ENCODE measurements around the gene PTPRD.
"Not testable (repeated sequence)": the region's sequence is repeated elsewhere in the genome, so short reads cannot be mapped to it uniquely, and the experiment has no call there.

PTPRD gene

GRCh38 chr9:9942764-9943424 is 669.9 kb downstream of the PTPRD start:
- no peaks in the 10 kb centered on the region for H3K4me1 Mint-ChIP-seq
- no peak for ATAC-seq
- no peaks in the 10 kb centered on the region for H3K9me3 Mint-ChIP-seq

GRCh38 chr9:9938432-9938831 is 674.4 kb downstream of the PTPRD start:
- DNase-seq = no peak
- no peaks in the 10 kb centered on the region for H3K9me3 Mint-ChIP-seq
- H3K4me3 Mint-ChIP-seq = no peak overlapping the region
- H3K27ac Mint-ChIP-seq = no peak overlapping the region
- H3K27me3 Mint-ChIP-seq = no peaks in the 10 kb centered on the region
- no peaks in the 10 kb centered on the region for H3K36me3 Mint-ChIP-seq (ENCODE audit: low read depth)
- H3K4me1 Mint-ChIP-seq = no peaks in the 10 kb centered on the region
- no peak for ATAC-seq

More at GRCh38 chr9:9942764-9943424, 669.9 kb downstream of the PTPRD start:
- no peak overlapping the region for H3K4me3 Mint-ChIP-seq
- H3K36me3 Mint-ChIP-seq (ENCODE audit: low read depth) = no peaks in the 10 kb centered on the region
- peak; percentile 54 for DNase-seq
- H3K27ac Mint-ChIP-seq = no peak overlapping the region
- H3K27me3 Mint-ChIP-seq = no peaks in the 10 kb centered on the region

DNA sequence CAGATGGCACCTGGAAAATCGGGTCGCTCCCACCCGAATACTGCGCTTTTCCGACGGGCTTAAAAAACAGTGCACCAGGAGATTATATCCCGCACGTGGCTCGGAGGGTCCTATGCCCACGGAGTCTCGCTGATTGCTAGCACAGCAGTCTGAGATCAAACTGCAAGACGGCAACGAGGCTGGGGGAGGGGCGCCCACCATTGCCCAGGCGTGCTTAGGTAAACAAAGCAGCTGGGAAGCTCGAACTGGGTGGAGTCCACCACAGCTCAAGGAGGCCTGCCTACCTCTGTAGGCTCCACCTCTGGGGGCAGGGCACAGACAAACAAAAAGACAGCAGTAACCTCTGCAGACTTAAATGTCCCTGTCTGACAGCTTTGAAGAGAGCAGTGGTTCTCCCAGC is 681.3 kb downstream of the PTPRD start:
- not testable (repeated sequence) for DNase-seq; H3K36me3 Mint-ChIP-seq (ENCODE audit: low read depth); H3K4me3 Mint-ChIP-seq; H3K27me3 Mint-ChIP-seq; ATAC-seq; H3K9me3 Mint-ChIP-seq; H3K4me1 Mint-ChIP-seq; H3K27ac Mint-ChIP-seq

DNA sequence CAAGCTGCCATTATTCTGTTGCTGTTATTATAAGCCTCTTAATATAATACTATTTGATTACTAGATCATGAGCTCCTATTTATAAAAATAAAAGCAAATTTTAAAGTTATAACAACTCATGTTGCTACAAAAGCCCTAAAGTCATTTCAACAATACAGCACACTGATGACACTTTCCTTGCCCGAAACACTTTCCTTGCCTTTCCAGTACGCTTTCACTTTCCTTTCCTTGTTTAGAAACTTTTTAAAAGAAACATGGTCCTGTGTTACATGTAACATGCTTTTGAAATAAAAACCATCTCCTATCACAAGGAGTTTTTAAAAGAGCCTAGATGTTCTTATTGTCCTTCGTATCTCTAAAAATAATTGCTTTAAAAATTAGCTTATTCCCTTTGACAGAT is 688.4 kb downstream of the PTPRD start:
- Mint-ChIP-seq H3K4me3 (no peak overlapping the region), H3K27ac (no peak overlapping the region), H3K9me3 (no peaks in the 10 kb centered on the region), H3K36me3 (ENCODE audit: low read depth) (no peaks in the 10 kb centered on the region), H3K4me1 (peaks cover 2% of the 10 kb centered on the region), H3K27me3 (no peaks in the 10 kb centered on the region)
- DNase-seq (no peak), ATAC-seq (no peak)

GRCh38 chr9:9921805-9922204 is 691.0 kb downstream of the PTPRD start:
- no peaks in the 10 kb centered on the region for H3K9me3 Mint-ChIP-seq
- H3K27ac Mint-ChIP-seq = no peak overlapping the region
- H3K27me3 Mint-ChIP-seq = no peaks in the 10 kb centered on the region
- DNase-seq (no peak), ATAC-seq (no peak)
- no peak overlapping the region for H3K4me3 Mint-ChIP-seq
- H3K4me1 Mint-ChIP-seq = peaks cover 2% of the 10 kb centered on the region
- no peaks in the 10 kb centered on the region for H3K36me3 Mint-ChIP-seq (ENCODE audit: low read depth)

GRCh38 chr9:9920425-9921060 is 692.3 kb downstream of the PTPRD start:
- Mint-ChIP-seq H3K27ac (no peak overlapping the region), H3K9me3 (peaks cover 7% of the 10 kb centered on the region), H3K27me3 (no peaks in the 10 kb centered on the region), H3K36me3 (ENCODE audit: low read depth) (no peaks in the 10 kb centered on the region), H3K4me1 (peaks cover 2% of the 10 kb centered on the region), H3K4me3 (no peak overlapping the region)
- no peak for DNase-seq
- no peak for ATAC-seq

- DNase-seq = no peak
- peaks cover 2% of the 10 kb centered on the region for H3K36me3 Mint-ChIP-seq (ENCODE audit: low read depth)
- no peak overlapping the region for H3K4me3 Mint-ChIP-seq
- peaks cover 15% of the 10 kb centered on the region for H3K9me3 Mint-ChIP-seq
- H3K4me1 Mint-ChIP-seq = peaks cover 2% of the 10 kb centered on the region
- ATAC-seq = no peak
- H3K27me3 Mint-ChIP-seq = no peaks in the 10 kb centered on the region
- no peak overlapping the region for H3K27ac Mint-ChIP-seq
Observed at GRCh38 chr9:9919174-9919775, 693.5 kb downstream of the PTPRD start.

DNA sequence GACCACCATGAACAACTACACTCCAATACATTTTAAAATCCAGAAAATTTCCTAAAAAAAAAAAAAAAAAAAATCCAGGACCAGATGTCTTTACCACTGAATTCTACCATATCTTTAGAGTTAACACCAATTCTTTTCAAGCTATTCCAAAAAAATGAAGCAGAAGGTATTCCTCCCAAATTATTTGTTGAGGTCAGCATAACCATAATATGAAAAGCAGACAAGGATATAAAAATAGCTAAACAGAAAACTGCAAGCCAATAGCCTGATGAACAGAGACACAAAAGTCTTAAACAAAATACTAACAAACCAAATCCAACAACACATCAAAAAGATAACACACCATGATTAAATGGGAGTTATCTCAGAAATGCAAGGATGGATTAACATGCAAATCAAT is 695.4 kb downstream of the PTPRD start:
- H3K9me3 Mint-ChIP-seq = peaks cover 15% of the 10 kb centered on the region
- H3K4me1 Mint-ChIP-seq = no peaks in the 10 kb centered on the region
- peaks cover 2% of the 10 kb centered on the region for H3K36me3 Mint-ChIP-seq (ENCODE audit: low read depth)
- H3K27me3 Mint-ChIP-seq = no peaks in the 10 kb centered on the region
- no peak for DNase-seq
- no peak overlapping the region for H3K27ac Mint-ChIP-seq
- H3K4me3 Mint-ChIP-seq = no peak overlapping the region
- no peak for ATAC-seq

DNA sequence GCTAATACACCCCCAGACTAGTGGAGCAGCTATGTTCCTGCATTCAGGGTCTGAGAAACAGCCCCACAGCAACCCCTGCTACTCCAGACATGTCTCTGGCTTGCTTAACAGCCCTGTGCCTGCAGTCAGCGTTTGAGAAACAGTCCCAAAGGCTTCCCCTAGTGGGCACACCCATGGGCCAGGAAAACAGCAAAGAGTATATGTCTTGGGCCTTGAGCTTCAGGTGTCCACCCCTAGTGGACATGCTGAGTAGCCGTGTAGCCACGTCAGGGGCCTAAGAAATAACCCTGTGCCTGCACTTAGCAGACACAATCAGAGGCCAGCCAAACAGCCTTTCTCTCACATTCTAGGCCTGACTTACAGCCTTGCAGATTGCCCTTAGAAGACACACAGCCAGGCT is 698.6 kb downstream of the PTPRD start:
- Mint-ChIP-seq H3K27ac (no peak overlapping the region), H3K27me3 (no peaks in the 10 kb centered on the region), H3K36me3 (ENCODE audit: low read depth) (peaks cover 2% of the 10 kb centered on the region), H3K9me3 (peaks cover 15% of the 10 kb centered on the region), H3K4me3 (no peak overlapping the region), H3K4me1 (no peaks in the 10 kb centered on the region)
- ATAC-seq = no peak
- DNase-seq = no peak

GRCh38 chr9:9913276-9913832 is 699.4 kb downstream of the PTPRD start:
- Mint-ChIP-seq H3K9me3 (peaks cover 15% of the 10 kb centered on the region), H3K4me1 (no peaks in the 10 kb centered on the region), H3K36me3 (ENCODE audit: low read depth) (peaks cover 2% of the 10 kb centered on the region), H3K27ac (no peak overlapping the region), H3K4me3 (no peak overlapping the region), H3K27me3 (no peaks in the 10 kb centered on the region)
- no peak for DNase-seq
- no peak for ATAC-seq

DNA sequence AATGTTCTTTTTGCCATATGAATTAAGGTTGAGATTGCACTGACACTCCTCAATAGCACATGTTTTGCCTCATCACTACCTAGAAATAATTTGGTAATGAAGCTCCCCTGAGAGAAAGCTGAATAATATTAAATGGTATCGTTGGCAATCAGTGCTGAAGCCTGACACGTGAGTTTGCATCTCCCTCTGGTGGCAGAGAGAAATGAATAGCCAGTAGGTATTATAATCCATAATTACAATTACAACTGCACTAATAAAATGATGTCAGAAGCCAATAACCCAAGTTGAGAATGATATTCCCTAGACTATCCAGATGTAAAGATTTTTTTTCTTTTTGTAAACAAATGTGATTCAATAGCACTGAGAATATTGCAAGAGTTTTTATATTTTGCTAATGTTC is 700.3 kb downstream of the PTPRD start:
- peaks cover 2% of the 10 kb centered on the region for H3K36me3 Mint-ChIP-seq (ENCODE audit: low read depth)
- no peak for DNase-seq
- no peaks in the 10 kb centered on the region for H3K4me1 Mint-ChIP-seq
- no peaks in the 10 kb centered on the region for H3K27me3 Mint-ChIP-seq
- H3K27ac Mint-ChIP-seq = no peak overlapping the region
- ATAC-seq = no peak
- H3K9me3 Mint-ChIP-seq = peaks cover 15% of the 10 kb centered on the region
- no peak overlapping the region for H3K4me3 Mint-ChIP-seq

DNA sequence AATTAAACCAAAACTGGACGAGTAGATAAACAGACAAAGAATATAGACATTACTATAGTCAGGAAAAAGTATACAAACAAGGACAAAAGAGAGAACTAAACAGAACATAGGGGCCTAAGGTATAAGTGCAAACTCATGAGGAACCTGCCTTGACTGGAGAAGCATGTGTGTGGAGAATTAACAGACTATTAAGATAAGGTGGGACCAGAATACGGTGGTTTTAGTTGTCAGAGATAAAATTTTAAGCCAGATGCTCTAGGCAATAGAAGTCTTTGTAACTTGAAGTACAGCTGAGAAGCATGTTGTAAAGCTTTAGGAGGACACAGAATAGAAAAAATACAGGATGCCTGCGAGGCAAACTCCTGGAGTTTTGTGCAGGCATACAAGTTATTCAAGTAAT is 707.1 kb downstream of the PTPRD start:
- H3K9me3 Mint-ChIP-seq = no peaks in the 10 kb centered on the region
- H3K4me3 Mint-ChIP-seq = no peak overlapping the region
- H3K36me3 Mint-ChIP-seq (ENCODE audit: low read depth) = no peaks in the 10 kb centered on the region
- DNase-seq (no peak), ATAC-seq (no peak)
- H3K4me1 Mint-ChIP-seq = no peaks in the 10 kb centered on the region
- no peak overlapping the region for H3K27ac Mint-ChIP-seq
- no peaks in the 10 kb centered on the region for H3K27me3 Mint-ChIP-seq

- no peak for DNase-seq
- Mint-ChIP-seq H3K36me3 (ENCODE audit: low read depth) (no peaks in the 10 kb centered on the region), H3K27ac (no peak overlapping the region), H3K4me1 (no peaks in the 10 kb centered on the region), H3K27me3 (no peaks in the 10 kb centered on the region), H3K9me3 (no peaks in the 10 kb centered on the region), H3K4me3 (no peak overlapping the region)
- no peak for ATAC-seq
Observed at GRCh38 chr9:9904041-9904440, 708.8 kb downstream of the PTPRD start.

DNA sequence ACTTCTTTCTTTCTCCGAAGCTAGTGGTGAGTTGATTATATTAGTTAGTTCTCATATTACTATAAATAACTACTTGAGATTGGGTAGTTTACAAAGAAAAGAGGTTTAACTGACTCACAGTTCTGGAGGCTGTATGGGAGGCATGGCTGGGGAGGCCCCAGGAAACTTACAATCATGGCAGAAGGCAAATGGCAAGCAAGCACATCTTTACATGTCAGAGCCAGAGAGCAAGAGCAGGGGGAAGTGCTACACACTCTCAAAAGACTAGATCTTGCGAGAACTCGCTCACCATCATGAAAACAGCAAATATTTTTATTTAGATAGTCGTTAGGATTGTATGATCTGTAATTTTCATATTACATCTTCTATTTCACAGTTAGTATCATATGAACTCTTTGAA is 711.2 kb downstream of the PTPRD start:
- Mint-ChIP-seq H3K36me3 (ENCODE audit: low read depth) (no peaks in the 10 kb centered on the region), H3K4me1 (no peaks in the 10 kb centered on the region), H3K4me3 (no peak overlapping the region), H3K27ac (no peak overlapping the region), H3K9me3 (no peaks in the 10 kb centered on the region), H3K27me3 (no peaks in the 10 kb centered on the region)
- DNase-seq (no peak), ATAC-seq (no peak)

GRCh38 chr9:9893837-9894236 is 719.0 kb downstream of the PTPRD start:
- DNase-seq (no peak), ATAC-seq (no peak)
- no peaks in the 10 kb centered on the region for H3K27me3 Mint-ChIP-seq
- H3K27ac Mint-ChIP-seq = no peak overlapping the region
- H3K36me3 Mint-ChIP-seq (ENCODE audit: low read depth) = no peaks in the 10 kb centered on the region
- no peaks in the 10 kb centered on the region for H3K9me3 Mint-ChIP-seq
- no peaks in the 10 kb centered on the region for H3K4me1 Mint-ChIP-seq
- H3K4me3 Mint-ChIP-seq = no peak overlapping the region

Data from activated naive CD8-positive, alpha-beta T cell treated with anti-CD3 and anti-CD28 coated beads, Interleukin-2, amount 50 U/mL, for 24 hours (primary cell).